Activated naive CD4-positive, alpha-beta T cell treated with anti-CD3 and anti-CD28 coated beads for 36 hours (primary cell): ENCODE data around the gene TMEM45B. TPM values are rescaled to one million over a fixed set of nuclear protein-coding genes. Genes with fewer than 3 reads are reported as not detected.
A peak's percentile ranks its signal among the peaks of the same experiment; 100 is the strongest.

Experiments
- CTCF ChIA-PET: fragments of 350-600 bp; sonication (Branson Sonifier 250); formaldehyde crosslinking; loops from one replicate; lab custom pipeline; 2021; ENCODE audit warnings: antibody characterized with exemption; lab: Charles Lee
- DNase-seq: peaks from one replicate; pipeline ENCODE4 v3.0.0-alpha.2; 2020
- H3K27ac Mint-ChIP-seq: one replicate; pipeline ENCODE4 v1.8.0; 2021; ENCODE audit warnings: mild to moderate bottlenecking, mixed read lengths
- H3K27me3 Mint-ChIP-seq: one replicate; pipeline ENCODE4 v1.8.0; 2021; ENCODE audit warnings: low read depth, mixed read lengths
- H3K36me3 Mint-ChIP-seq: one replicate; pipeline ENCODE4 v1.8.0; 2021; ENCODE audit warnings: low read depth, mixed read lengths
- H3K4me1 Mint-ChIP-seq: one replicate; pipeline ENCODE4 v1.8.0; 2021; ENCODE audit warnings: low read depth, mixed read lengths
- H3K4me3 Mint-ChIP-seq: one replicate; pipeline ENCODE4 v1.8.0; 2021; ENCODE audit warnings: mild to moderate bottlenecking, moderate library complexity, mixed read lengths
- H3K9me3 Mint-ChIP-seq: one replicate; pipeline ENCODE4 v1.8.0; 2021; ENCODE audit warnings: mixed read lengths
- intact Hi-C: fragments of 100-400 bp; cut with micrococcal nuclease; formaldehyde crosslinking; loops from one replicate; pipeline ENCODE4 v1.15.1; 2023
- total RNA-seq, 2 experiments: library from RNA; stranded (reverse); gene quantifications; one replicate each; pipeline ENCODE4 v1.2.3, GENCODE V29; 2021

Gene TMEM45B
- total RNA-seq, 2 experiments from 2014 or later: 3.8 to 3.9 TPM

DNA sequence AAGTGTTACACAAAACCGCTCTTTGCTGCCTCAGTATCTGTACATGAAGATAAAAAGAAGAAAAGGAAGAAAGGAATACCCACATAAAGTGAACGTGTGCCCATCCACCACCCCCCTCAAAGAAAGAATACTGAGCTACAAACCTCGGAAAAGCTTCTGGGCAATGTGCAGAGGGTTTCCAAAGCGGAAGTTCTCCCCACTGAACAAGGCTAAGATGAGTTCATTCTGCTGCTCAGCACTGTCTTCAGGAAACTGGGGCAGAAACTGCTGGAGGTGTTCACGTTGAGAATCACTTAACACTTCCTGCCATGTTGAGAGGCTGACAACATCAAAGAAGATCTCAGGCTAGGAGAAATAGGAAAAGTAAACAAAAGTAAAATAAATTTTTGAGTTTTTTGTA is 72.8 kb downstream of the TMEM45B start:
- Mint-ChIP-seq H3K9me3 (no peaks in the 10 kb centered on the region), H3K27ac (peak overlapping the region; percentile 75), H3K4me3 (no peak overlapping the region), H3K4me1 (peaks cover 32% of the 10 kb centered on the region), H3K36me3 (peaks cover 63% of the 10 kb centered on the region), H3K27me3 (no peaks in the 10 kb centered on the region)
- CTCF ChIA-PET: interaction anchor here (0.6 to 0.7 kb wide), 2 partner anchors 37 to 65 kb away, joined by 3 read pairs; no protein-coding TSS in a partner anchor
- peak; percentile 33 for DNase-seq
- intact Hi-C loops: no loop called here

DNA sequence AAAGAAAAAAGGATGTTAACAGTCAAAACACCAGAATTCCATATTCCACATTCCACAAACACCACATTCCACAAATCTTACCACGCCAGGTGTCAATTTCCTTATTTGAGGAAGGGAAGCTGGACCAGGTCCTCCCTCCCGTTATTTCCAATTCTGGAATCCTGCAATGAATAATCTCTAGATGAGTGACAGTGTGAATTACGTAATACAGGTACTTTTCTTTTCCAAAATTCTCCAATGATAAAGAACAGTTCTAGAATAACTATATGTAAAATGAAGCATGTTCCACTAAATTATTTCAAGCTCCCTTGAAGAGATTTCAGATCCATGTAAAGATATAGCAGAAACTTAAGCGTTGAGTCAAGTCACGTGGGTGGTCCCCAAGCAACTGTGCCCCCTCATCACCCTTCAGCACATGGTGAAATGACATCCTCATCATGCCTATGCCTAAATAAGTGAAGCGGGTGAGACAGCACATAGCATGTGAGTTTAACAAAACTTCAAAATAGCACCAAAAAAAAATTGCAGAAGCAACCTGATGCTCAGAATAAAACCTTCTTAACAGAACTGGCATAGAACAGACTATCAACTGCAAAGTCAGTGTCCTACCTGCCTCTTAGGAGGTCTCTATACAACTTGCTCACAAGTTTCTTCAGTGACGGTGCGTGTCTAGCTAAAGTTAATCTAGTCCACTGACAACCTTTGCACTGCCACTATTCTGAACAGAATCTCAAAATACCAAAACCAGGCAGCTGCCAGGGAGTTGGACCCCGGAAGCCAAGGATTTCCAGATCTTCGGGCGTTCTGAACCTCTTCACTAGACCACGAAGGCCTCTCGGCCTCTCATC is 78.9 kb downstream of the TMEM45B start:
- H3K27me3 Mint-ChIP-seq: no peaks in the 10 kb centered on the region
- H3K27ac Mint-ChIP-seq: peak overlapping the region; percentile 79
- peak overlapping the region; percentile 87 for H3K4me3 Mint-ChIP-seq
- CTCF ChIA-PET: interaction anchor here (0.8 kb wide), 1 partner anchor 33 kb away, joined by 3 read pairs; no protein-coding TSS in a partner anchor
- peak; percentile 25 for DNase-seq
- H3K9me3 Mint-ChIP-seq: no peaks in the 10 kb centered on the region
- H3K36me3 Mint-ChIP-seq: peaks cover 24% of the 10 kb centered on the region
- H3K4me1 Mint-ChIP-seq: peaks cover 36% of the 10 kb centered on the region
- intact Hi-C loops: loop anchor here (1.0 to 5.0 kb wide), 5 partner anchors 107 to 614 kb away; partner anchors contain the start of genes APLP2 and ZBTB44

DNA sequence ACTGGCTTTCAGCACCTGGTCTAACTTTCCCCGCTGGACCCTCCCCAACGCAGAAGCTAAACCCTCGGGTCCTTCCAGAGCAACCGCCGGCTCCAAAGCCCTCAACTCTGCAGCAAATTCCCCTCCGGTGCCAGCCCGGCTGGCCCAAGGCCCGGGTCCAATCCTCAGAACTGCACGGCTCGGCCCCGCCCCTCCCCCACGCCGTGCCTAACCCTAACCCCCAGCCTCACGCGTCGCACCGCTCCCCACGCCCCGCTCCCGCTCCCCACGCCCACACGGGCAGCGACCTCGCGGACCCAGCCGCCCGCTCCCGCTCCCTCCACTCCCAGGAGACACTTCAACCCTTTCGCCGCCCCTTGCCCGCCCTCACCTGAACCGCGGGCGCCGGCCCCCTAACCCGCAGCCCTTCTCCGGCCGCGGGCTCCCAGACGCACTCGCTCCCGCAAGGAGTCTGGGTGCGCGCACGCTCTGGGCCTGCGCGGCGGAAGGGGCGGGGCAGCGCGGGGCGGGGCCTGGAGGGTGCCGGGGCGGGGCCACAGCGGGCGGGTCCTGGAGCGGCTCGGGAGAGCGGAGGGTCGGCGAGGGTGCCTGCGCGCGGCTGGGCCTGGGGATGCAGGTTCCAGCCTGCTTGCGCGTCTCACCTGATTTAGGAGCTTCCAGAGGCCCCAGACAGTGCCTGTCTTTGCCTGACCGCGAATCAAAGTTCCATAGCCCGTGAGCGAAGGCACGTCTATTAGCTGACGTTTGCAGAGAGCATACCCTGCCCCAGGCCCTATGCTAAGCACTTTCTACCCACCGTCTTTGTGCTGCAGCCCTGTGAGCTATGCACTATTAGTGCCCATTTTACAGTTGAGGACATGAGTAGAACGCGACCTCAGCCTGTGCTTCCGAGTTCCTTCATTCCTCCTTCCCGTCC is 79.7 kb downstream of the TMEM45B start, which contains the start of gene NFRKB:
TSS of gene NFRKB (minus strand) at position 453 of the 916 bp plus-strand sequence. CDS start 2,729 bp downstream, outside the sequence.
- peak; percentile 83 for DNase-seq
- Mint-ChIP-seq H3K27me3 (no peaks in the 10 kb centered on the region), H3K27ac (peak within 1 kb of the TSS; percentile 79), H3K36me3 (peaks cover 22% of the 10 kb centered on the region), H3K4me1 (peaks cover 27% of the 10 kb centered on the region), H3K9me3 (no peaks in the 10 kb centered on the region), H3K4me3 (peak within 1 kb of the TSS; percentile 87)
- intact Hi-C loops: loop anchor here (1.0 to 2.0 kb wide), 4 partner anchors 108 to 615 kb away; partner anchors contain the start of genes APLP2 and ZBTB44
- CTCF ChIA-PET: interaction anchor here (0.7 kb wide), 1 partner anchor 237 kb away, joined by 3 read pairs; no protein-coding TSS in a partner anchor

DNA sequence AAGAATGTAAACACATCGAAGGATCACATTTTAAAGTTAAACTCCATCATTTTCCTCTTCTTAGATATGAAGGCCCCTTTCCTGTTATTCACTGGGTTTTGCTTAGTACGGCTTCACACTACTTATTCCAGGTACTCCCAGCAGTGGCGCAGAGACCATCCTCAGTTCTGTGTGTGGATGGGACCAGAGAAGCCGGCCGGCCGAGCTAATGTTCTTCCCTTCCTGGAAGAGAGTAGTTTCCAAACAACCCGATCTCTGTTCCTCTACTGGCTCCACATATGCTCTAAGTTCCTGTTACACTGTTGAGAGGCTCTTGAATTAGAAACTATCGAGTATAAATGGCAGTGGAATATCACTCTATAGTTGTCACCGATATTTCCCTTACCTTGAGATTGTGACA is 80.4 kb downstream of the TMEM45B start:
- H3K27me3 Mint-ChIP-seq: no peaks in the 10 kb centered on the region
- peaks cover 22% of the 10 kb centered on the region for H3K36me3 Mint-ChIP-seq
- CTCF ChIA-PET: interaction anchor here (0.7 kb wide), 1 partner anchor 236 kb away, joined by 3 read pairs; no protein-coding TSS in a partner anchor
- peak overlapping the region; percentile 48 for H3K27ac Mint-ChIP-seq
- H3K9me3 Mint-ChIP-seq: no peaks in the 10 kb centered on the region
- intact Hi-C loops: no loop called here
- H3K4me3 Mint-ChIP-seq: peak overlapping the region; percentile 87
- DNase-seq: no peak
- H3K4me1 Mint-ChIP-seq: peaks cover 27% of the 10 kb centered on the region

DNA sequence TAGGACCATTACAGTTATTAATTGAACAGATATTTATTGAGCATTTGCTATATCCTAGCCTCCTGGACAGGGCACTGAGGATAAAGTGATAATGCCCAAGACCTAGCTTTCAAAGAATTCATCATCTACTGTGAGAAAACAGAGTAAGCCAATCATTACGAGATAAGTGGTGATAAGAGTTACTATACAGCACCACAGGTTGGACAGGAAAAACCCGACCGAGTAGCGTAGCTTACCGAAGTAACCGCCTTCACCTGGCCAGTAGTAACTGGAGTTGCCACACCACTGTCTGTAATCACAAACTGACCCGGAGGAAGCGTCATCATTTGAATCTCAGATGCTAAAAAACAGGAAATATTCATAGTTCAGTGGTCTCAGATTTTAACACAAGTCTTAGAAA is 89.8 kb downstream of the TMEM45B start:
- Mint-ChIP-seq H3K4me3 (no peak overlapping the region), H3K9me3 (no peaks in the 10 kb centered on the region), H3K36me3 (peaks cover 33% of the 10 kb centered on the region), H3K27ac (no peak overlapping the region), H3K27me3 (no peaks in the 10 kb centered on the region), H3K4me1 (no peaks in the 10 kb centered on the region)
- intact Hi-C loops: no loop called here
- CTCF ChIA-PET: no interaction called here
- DNase-seq: no peak

Other genes with a start within 250 kb of the TMEM45B start
- gene NFRKB, start 79.7 kb downstream of the TMEM45B start, total RNA-seq: 10 to 100 TPM; 34.0 to 36.4 TPM
- gene PRDM10, start 187.0 kb downstream of the TMEM45B start, total RNA-seq: 10 to 100 TPM; 19.3 to 24.3 TPM